K562 (cell line): ENCODE measurements around the gene DUS1L. TPM values are rescaled to one million over a fixed set of nuclear protein-coding genes. Genes with fewer than 3 reads are reported as not detected.
A peak's percentile ranks its signal among the peaks of the same experiment; 100 is the strongest.

Experiments used
- ATAC-seq: fragments of 200-7000 bp; cut with Tn5 transposase; 3 replicates; pipeline ENCODE4 v1.9.1; 2020; ENCODE audit warnings: moderate library complexity
- BruUV-seq: library from RNA; stranded (reverse); fragments of 400-500 nt; replicated peaks from 2 replicates; lab custom pipeline; 2021; lab: Mats Ljungman, UMichigan
- CTCF ChIA-PET: fragments of 300-600 bp; formaldehyde crosslinking; extraction: SDS; loops from one replicate; lab custom pipeline; 2021; ENCODE audit warnings: low intra/inter-chr PET ratio; lab: Yijun Ruan, JAX
- POLR2A ChIA-PET: fragments of 300-600, 350-650 bp; sonication (Branson Sonifier 250); formaldehyde crosslinking; extraction: SDS; loops from one replicate; lab custom pipeline; 2021; ENCODE audit warnings: antibody characterized with exemption, inconsistent platforms; lab: Yijun Ruan, JAX
- DNase-seq, 4 experiments: peaks; one replicate each; pipeline versions ENCODE4 v3.0.0 to v3.0.0-alpha.2; 2011 to 2018; ENCODE audit warnings: low spot score in 3 of 4, mixed read lengths in 3 of 4; ENCODE audit errors: extremely low read depth in 1 of 4
- FAIRE-seq: peaks from 2 replicates; lab custom pipeline; 2011; peaks lifted over from hg19 to GRCh38; lab: Jason Lieb, UNC
- H2AFZ ChIP-seq: 2 replicates; pipeline ENCODE4 v1.6.0; 2011; ENCODE audit warnings: low read depth, low read length, control low read depth, inconsistent platforms
- H3K27ac ChIP-seq: fragments of 200-600 bp; 3 replicates; pipeline ENCODE4 v1.8.0; 2011; ENCODE audit warnings: low read depth, mild to moderate bottlenecking, control low read depth, inconsistent platforms, low read length, moderate library complexity, mixed read lengths; ENCODE audit errors: extremely low read depth
- H3K27me3 ChIP-seq, 2 experiments: fragments of 300-600 bp in 1 of 2; 2 replicates in 1 of 2; 3 replicates in 1 of 2; pipeline versions ENCODE4 v1.6.0 to v1.8.0; 2011; ENCODE audit warnings: inconsistent platforms in 2 of 2, low read length in 2 of 2, mild to moderate bottlenecking in 1 of 2, mixed read lengths in 1 of 2, moderate library complexity in 1 of 2; ENCODE audit not compliant: control insufficient read depth in 2 of 2, insufficient read depth in 2 of 2
- H3K36me3 ChIP-seq: fragments of 300-600 bp; 3 replicates; pipeline ENCODE4 v1.8.0; 2011; ENCODE audit warnings: mild to moderate bottlenecking, low read length, inconsistent platforms; ENCODE audit not compliant: control insufficient read depth, insufficient read depth
- H3K4me1 ChIP-seq, 2 experiments: fragments of 200-600 bp in 1 of 2; replicated peaks in 1 of 2; 2 replicates in 1 of 2; 3 replicates in 1 of 2; pipeline versions ENCODE4 v1.5.1 to v1.8.0; 2011; ENCODE audit warnings: inconsistent platforms in 2 of 2, low read length in 2 of 2, mild to moderate bottlenecking in 1 of 2, mixed read lengths in 1 of 2, moderate library complexity in 1 of 2; ENCODE audit not compliant: control insufficient read depth in 2 of 2, insufficient read depth in 2 of 2
- H3K4me2 ChIP-seq: 2 replicates; pipeline ENCODE4 v1.6.1; 2011; ENCODE audit warnings: low read length, control low read depth, inconsistent platforms, mixed read lengths; ENCODE audit not compliant: insufficient read depth
- H3K4me3 ChIP-seq: fragments of 200-600 bp; sonication (generic), shearing (Covaris generic); 2 replicates; pipeline ENCODE4 v1.5.1; 2016; ENCODE audit warnings: control low read depth, inconsistent platforms
- H3K79me2 ChIP-seq: fragments of 200-600 bp; 3 replicates; pipeline ENCODE4 v1.8.0; 2011; ENCODE audit warnings: low read length, inconsistent platforms; ENCODE audit not compliant: control insufficient read depth, insufficient read depth
- H3K9ac ChIP-seq, 2 experiments: 2 replicates each; pipeline versions ENCODE4 v1.6.0 to v1.6.1; 2011; ENCODE audit warnings: low read depth in 2 of 2, low read length in 2 of 2, control low read depth in 1 of 2, inconsistent platforms in 1 of 2, mild to moderate bottlenecking in 1 of 2, mixed read lengths in 1 of 2; ENCODE audit not compliant: insufficient read depth in 1 of 2
- H3K9me1 ChIP-seq: one replicate; pipeline ENCODE4 v1.6.0; 2011; ENCODE audit warnings: inconsistent platforms, mild to moderate bottlenecking, low read length, moderate library complexity; ENCODE audit not compliant: control insufficient read depth, insufficient read depth
- H3K9me3 ChIP-seq: replicated peaks from 2 replicates; pipeline ENCODE4 v1.5.1; 2011; ENCODE audit warnings: low read depth, low read length, inconsistent platforms; ENCODE audit not compliant: control insufficient read depth, insufficient read depth
- H4K20me1 ChIP-seq: replicated peaks from 2 replicates; pipeline ENCODE4 v1.6.1; 2011; ENCODE audit warnings: low read length, inconsistent platforms, mixed read lengths; ENCODE audit not compliant: control insufficient read depth, insufficient read depth
- C11orf30 ChIP-seq: fragments of 450-650 bp; IDR thresholded peaks from 2 replicates; pipeline ENCODE4 v1.6.1; 2016; ENCODE audit warnings: low read depth, mild to moderate bottlenecking
- ETV6 ChIP-seq, 3 experiments: fragments of 150-350 bp in 1 of 3; sonication (generic) in 1 of 3; formaldehyde crosslinking in 1 of 3; IDR thresholded peaks; 2 replicates each; pipeline versions ENCODE4 v1.6.1 to v1.8.0; 2014 to 2022; ENCODE audit warnings: borderline replicate concordance in 2 of 3, low read depth in 2 of 3, antibody characterized with exemption in 1 of 3, low read length in 1 of 3, mild to moderate bottlenecking in 1 of 3, missing genetic modification reagents in 1 of 3
- NFYB ChIP-seq: IDR thresholded peaks from 2 replicates; pipeline ENCODE4 v1.6.1; 2011; ENCODE audit warnings: mild to moderate bottlenecking, moderate library complexity; ENCODE audit not compliant: insufficient read length; ENCODE audit errors: extremely low read depth
- PHF20 ChIP-seq: fragments of 450-650 bp; IDR thresholded peaks from 2 replicates; pipeline ENCODE4 v1.6.1; 2018; ENCODE audit not compliant: partially characterized antibody
- PRDM10 ChIP-seq: fragments of 450-650 bp; IDR thresholded peaks from 2 replicates; pipeline ENCODE4 v1.6.1; 2018; ENCODE audit not compliant: partially characterized antibody
- SIN3A ChIP-seq, 2 experiments: fragments of 150-350 bp in 1 of 2; IDR thresholded peaks; 2 replicates each; pipeline ENCODE4 v1.6.1; 2011 to 2016; ENCODE audit warnings: borderline replicate concordance in 2 of 2, low read depth in 2 of 2, low read length in 2 of 2, mild to moderate bottlenecking in 2 of 2, moderate library complexity in 2 of 2; ENCODE audit not compliant: control insufficient read depth in 1 of 2
- SREBF1 ChIP-seq: fragments of 150-350 bp; IDR thresholded peaks from 2 replicates; pipeline ENCODE4 v1.6.1; 2014; ENCODE audit warnings: antibody characterized with exemption, low read depth, low read length, borderline replicate concordance
- ZBTB34 ChIP-seq: fragments of 250-450 bp; sonication (Bioruptor Pico); IDR thresholded peaks from 2 replicates; pipeline ENCODE4 v1.8.0; 2021; ENCODE audit warnings: mild to moderate bottlenecking, moderate library complexity
- ZBTB43 ChIP-seq: sonication (generic); formaldehyde crosslinking; IDR thresholded peaks from 2 replicates; pipeline ENCODE4 v1.8.0; 2023; ENCODE audit warnings: mild to moderate bottlenecking, missing genetic modification reagents
- ZFPM2 ChIP-seq: fragments of 250-450 bp; sonication (Bioruptor Pico); IDR thresholded peaks from 2 replicates; pipeline ENCODE4 v1.5.1; 2022; ENCODE audit warnings: mild to moderate bottlenecking
- ZNF263 ChIP-seq: sonication (generic); formaldehyde crosslinking; IDR thresholded peaks from 2 replicates; pipeline ENCODE4 v1.8.0; 2022; ENCODE audit warnings: mild to moderate bottlenecking, missing genetic modification reagents, borderline replicate concordance
- ZNF551 ChIP-seq: fragments of 250-450 bp; sonication (Bioruptor Pico); IDR thresholded peaks from 2 replicates; pipeline ENCODE4 v1.5.0; 2021; ENCODE audit warnings: mild to moderate bottlenecking, moderate library complexity
- WGBS: fragments of 100-300 bp; shearing (Covaris generic); methylation state at CpG from one replicate; pipeline ENCODE4 v1.1.6; 2016; ENCODE audit warnings: low coverage, mixed read lengths; ENCODE audit not compliant: insufficient coverage; ENCODE audit errors: missing lambda C conversion rate; 5-methylcytosine and 5-hydroxymethylcytosine counted together
- in situ Hi-C: fragments of 300-500 bp; cut with MboI; formaldehyde crosslinking; loops from 4 replicates; pipeline ENCODE4 v1.15.0; 2018; ENCODE audit warnings: inconsistent platforms, mixed read lengths
- intact Hi-C: fragments of 100-400 bp; cut with micrococcal nuclease; formaldehyde crosslinking; loops from 2 replicates; pipeline ENCODE4 v1.14.2; 2022
- polyA plus RNA-seq, 8 experiments: library from polyadenylated mRNA; depleted of rRNA in 4 of 8; stranded (reverse) in 5 of 8; unstranded in 3 of 8; fragments of >200 nt; fragmentation: Nextera tagmentation in 2 of 8; fragmentation: Illumina TruSeq in 1 of 8; extraction: Ambion mirVana in 2 of 8; extraction: Trizol in 1 of 8; gene quantifications; 2 replicates each; pipeline versions ENCODE4 v1.2.1 to v1.2.3, GENCODE V29; 2011 to 2014; ENCODE audit warnings: inconsistent platforms in 1 of 8, missing spikeins in 1 of 8
- total RNA-seq, 7 experiments: library from RNA; depleted of rRNA in 6 of 7; stranded (reverse); fragments of >200 nt in 6 of 7; fragmentation: Illumina TruSeq in 2 of 7; extraction: Trizol in 2 of 7; gene quantifications; 2 replicates each; pipeline versions ENCODE4 v1.2.1 to v1.2.3, GENCODE V29; 2011 to 2021; ENCODE audit warnings: low replicate concordance in 1 of 7

DUS1L gene
- total and polyA plus RNA-seq, 9 of the 15 experiments (the other 6 are each of a cell fraction or from before 2014, with no cell fraction given): 7.8 to 210 (median 83.9) TPM

GRCh38 chr17:82043507-82043906 lies 22.1 kb downstream of the DUS1L start:
- DNase-seq: no peak
- intact Hi-C loops: no loop called here
- no TSS peak for BruUV-seq
- CTCF ChIA-PET: no interaction called here
- Histone ChIP-seq H3K9me3 (no peaks in the 10 kb centered on the region), H3K4me1 (peaks cover 0 to 52% of the 10 kb centered on the region in 2 experiments; a peak in 3 of 5 replicates), H3K9me1 (peaks cover 2% of the 10 kb centered on the region), H4K20me1 (no peaks in the 10 kb centered on the region), H3K4me2 (no peak overlapping the region), H3K36me3 (peaks cover 15% of the 10 kb centered on the region; the same call in 2 of the 3 replicates), H3K4me3 (no peak overlapping the region), H3K79me2 (no peaks in the 10 kb centered on the region), H3K27me3 (no peaks in the 10 kb centered on the region), H3K9ac (peak overlapping the region in 1 of 2 experiments; percentile 74; a peak in 2 of 4 replicates), H3K27ac (no peak overlapping the region), H2AFZ (peak overlapping the region; percentile 65)
- WGBS: 52% methylated on average over 16 of the region's 16 CpGs
- POLR2A ChIA-PET: interaction anchor here (0.7 to 1.7 kb wide), 3 partner anchors 9 to 1127 kb away, joined by 3 to 6 read pairs (median 5); no protein-coding TSS in a partner anchor
- no peak for FAIRE-seq
- ATAC-seq: peak; percentile 75
- in situ Hi-C loops: no loop called here
- TF ChIP-seq ZBTB43 (CRISPR knock-in tag) (no peak), SREBF1 (no peak), ZNF551 (CRISPR knock-in tag) (no peak), C11orf30 (no peak), SIN3A (IDR thresholded peaks at IDR 0.05; ENCODE audit: borderline replicate concordance in 2 of 2, control insufficient read depth in 1 of 2, low read depth in 2 of 2, low read length in 2 of 2) (no peak), NFYB (no peak), ZFPM2 (CRISPR knock-in tag) (no peak), ETV6 (IDR thresholded peaks at IDR 0.05; ENCODE audit: borderline replicate concordance in 1 of 2, low read depth in 2 of 2, low read length in 1 of 2) (no peak), ETV6 (CRISPR knock-in tag; IDR thresholded peaks at IDR 0.05; ENCODE audit: borderline replicate concordance) (no peak), ZBTB34 (no peak), ZNF263 (CRISPR knock-in tag) (no peak), PHF20 (no peak), PRDM10 (peak; percentile 37)
